Gastroesophageal sphincter (tissue), 3 donors: Measurements from ENCODE around the gene PIK3C2G.

Experiments
- CTCF ChIP-seq, 4 experiments: fragments of 200-600 bp in 2 of 4; fragments of 450-650 bp in 2 of 4; sonication (generic) in 1 of 4; IDR thresholded peaks; one replicate each; pipeline ENCODE4 v1.5.1; 2017 to 2019; ENCODE audit warnings: antibody characterized with exemption in 4 of 4, mild to moderate bottlenecking in 2 of 4, moderate library complexity in 2 of 4
- POLR2A ChIP-seq, 2 donors: fragments of 450-650 bp; IDR thresholded peaks; one replicate each; pipeline ENCODE4 v1.6.1; 2017; ENCODE audit warnings: antibody characterized with exemption in 2 of 2, mild to moderate bottlenecking in 2 of 2, moderate library complexity in 1 of 2

DNA sequence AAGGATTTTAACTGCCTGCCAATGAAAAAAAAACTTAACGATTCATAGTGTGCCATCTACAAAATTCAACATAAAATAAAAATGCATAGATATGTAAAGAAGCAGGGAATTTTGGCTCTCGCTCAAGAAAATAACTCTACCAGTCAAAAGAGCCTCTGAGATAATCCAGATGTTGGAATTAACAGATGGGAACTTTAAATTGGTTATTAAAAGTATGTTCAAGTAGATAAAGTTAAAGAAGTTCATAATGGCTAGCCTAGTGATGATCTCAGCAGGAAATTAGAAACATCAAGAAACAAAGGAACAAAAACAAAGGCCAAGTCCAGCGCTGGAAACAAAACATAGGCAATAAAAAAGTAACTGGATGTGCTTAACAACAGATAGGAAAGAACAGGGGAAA, 23.1 kb downstream of the PIK3C2G start:
- TF ChIP-seq CTCF (IDR thresholded peaks at IDR 0.05) (no peak), POLR2A (IDR thresholded peaks at IDR 0.05) (no peak)
